A549 (cell line): Measurements from ENCODE around the gene AGRN. TPM values are rescaled to one million over a fixed set of nuclear protein-coding genes. Genes with fewer than 3 reads are reported as not detected.
A peak's percentile ranks its signal among the peaks of the same experiment; 100 is the strongest.
"Not testable (repeated sequence)": the region's sequence is repeated elsewhere in the genome, so short reads cannot be mapped to it uniquely, and the experiment has no call there.

Source experiments
- ATAC-seq, 2 experiments: fragments of 200-7000 bp in 1 of 2; fragments of >200 bp in 1 of 2; cut with Nextera tagmentation in 1 of 2; cut with Tn5 transposase in 1 of 2; 3 replicates each; pipeline versions ENCODE4 v1.8.0 to v1.9.1; 2018 to 2020; ENCODE audit warnings: mild to moderate bottlenecking in 1 of 2, moderate library complexity in 1 of 2
- CTCF ChIA-PET: fragments of 300-600 bp; sonication (Branson Sonifier 250); formaldehyde crosslinking; extraction: SDS; loops from one replicate; lab custom pipeline; 2021; ENCODE audit warnings: antibody characterized with exemption, inconsistent platforms; lab: Yijun Ruan, JAX
- POLR2A ChIA-PET: fragments of 350-600 bp; formaldehyde crosslinking; extraction: SDS; loops from one replicate; lab custom pipeline; 2021; ENCODE audit warnings: antibody characterized with exemption, inconsistent platforms; lab: Yijun Ruan, JAX
- DNase-seq, 2 experiments: peaks; one replicate each; pipeline versions ENCODE4 v3.0.0 to v3.0.0-alpha.2; 2011 to 2016; ENCODE audit warnings: low read depth in 1 of 2, low spot score in 1 of 2
- FAIRE-seq: peaks from 2 replicates; lab custom pipeline; 2011; peaks lifted over from hg19 to GRCh38; lab: Jason Lieb, UNC
- H3K27ac ChIP-seq, 2 experiments: fragments of >200 bp; sonication (Bioruptor Twin); formaldehyde crosslinking; 3 replicates each; pipeline ENCODE4 v1.5.1; 2016 to 2017
- H3K4me1 ChIP-seq: fragments of >200 bp; sonication (Bioruptor Twin); formaldehyde crosslinking; 3 replicates; pipeline ENCODE4 v1.6.1; 2016
- H3K4me2 ChIP-seq: fragments of >200 bp; sonication (Bioruptor Twin); formaldehyde crosslinking; 3 replicates; pipeline ENCODE4 v1.6.1; 2016
- H3K4me3 ChIP-seq: fragments of >200 bp; sonication (Bioruptor Twin); formaldehyde crosslinking; 3 replicates; pipeline ENCODE4 v1.5.1; 2016
- H3K9me3 ChIP-seq: fragments of >200 bp; sonication (Bioruptor Twin); formaldehyde crosslinking; 3 replicates; pipeline ENCODE4 v1.6.1; 2016
- ATOH8 ChIP-seq: fragments of 250-450 bp; sonication (Bioruptor Pico); IDR thresholded peaks from 2 replicates; pipeline ENCODE4 v1.5.0; 2020; ENCODE audit warnings: low read depth, mild to moderate bottlenecking, moderate library complexity
- CTCF ChIP-seq: fragments of >200 bp; sonication (Bioruptor Twin); formaldehyde crosslinking; IDR thresholded peaks from 3 replicates; pipeline ENCODE4 v1.5.1; 2016
- ESRRA ChIP-seq: fragments of 150-350 bp; IDR thresholded peaks from 2 replicates; pipeline ENCODE4 v1.6.1; 2014; ENCODE audit warnings: mild to moderate bottlenecking, low read length, borderline replicate concordance
- FOSL2 ChIP-seq, 2 experiments: fragments of 450-650 bp in 1 of 2; fragments of >200 bp in 1 of 2; sonication (Bioruptor Twin) in 1 of 2; formaldehyde crosslinking; IDR thresholded peaks; 2 replicates each; pipeline versions ENCODE4 v1.5.0 to v1.6.1; 2016 to 2020; ENCODE audit warnings: mild to moderate bottlenecking in 1 of 2, moderate library complexity in 1 of 2
- GATA3 ChIP-seq: IDR thresholded peaks from 2 replicates; pipeline ENCODE4 v1.6.1; 2012; ENCODE audit warnings: borderline replicate concordance
- JUNB ChIP-seq: fragments of >200 bp; sonication (Bioruptor Twin); formaldehyde crosslinking; IDR thresholded peaks from 2 replicates; pipeline ENCODE4 v1.6.1; 2016
- KDM5A ChIP-seq: fragments of 200-600 bp; sonication (generic); IDR thresholded peaks from 2 replicates; pipeline ENCODE4 v1.6.1; 2016; ENCODE audit warnings: antibody characterized with exemption, mild to moderate bottlenecking
- MAFK ChIP-seq: fragments of 450-650 bp; IDR thresholded peaks from 2 replicates; pipeline ENCODE4 v1.6.1; 2014; ENCODE audit not compliant: partially characterized antibody
- MAX ChIP-seq: IDR thresholded peaks from 2 replicates; pipeline ENCODE4 v1.6.1; 2012
- MAZ ChIP-seq: fragments of 150-350 bp; IDR thresholded peaks from 2 replicates; pipeline ENCODE4 v1.6.1; 2014; ENCODE audit warnings: antibody characterized with exemption, low read depth, low read length, borderline replicate concordance
- PBX3 ChIP-seq: IDR thresholded peaks from 2 replicates; pipeline ENCODE4 v1.6.1; 2012
- RAD21 ChIP-seq, 2 experiments: fragments of >200 bp in 1 of 2; sonication (Bioruptor Twin) in 1 of 2; formaldehyde crosslinking in 1 of 2; IDR thresholded peaks in 1 of 2; conservative IDR thresholded peaks in 1 of 2; 2 replicates in 1 of 2; 3 replicates in 1 of 2; pipeline ENCODE4 v1.6.1; 2012 to 2018; ENCODE audit warnings: inconsistent platforms in 1 of 2
- RARB ChIP-seq: fragments of 250-450 bp; sonication (Bioruptor Pico); IDR thresholded peaks from 2 replicates; pipeline ENCODE4 v1.8.0; 2021; ENCODE audit warnings: mild to moderate bottlenecking, moderate library complexity
- RCOR1 ChIP-seq: fragments of 150-350 bp; IDR thresholded peaks from 2 replicates; pipeline ENCODE4 v1.6.1; 2014; ENCODE audit warnings: antibody characterized with exemption, low read length, low read depth
- REST ChIP-seq: fragments of 200-600 bp; sonication (generic); IDR thresholded peaks from 2 replicates; pipeline ENCODE4 v1.6.1; 2016; ENCODE audit warnings: antibody characterized with exemption, mild to moderate bottlenecking, moderate library complexity
- SMC3 ChIP-seq: fragments of >200 bp; sonication (Bioruptor Twin); formaldehyde crosslinking; IDR thresholded peaks from 3 replicates; pipeline ENCODE4 v1.6.1; 2018; ENCODE audit warnings: inconsistent platforms
- ZC3H11A ChIP-seq: fragments of 450-650 bp; IDR thresholded peaks from 2 replicates; pipeline ENCODE4 v1.6.1; 2014; ENCODE audit warnings: antibody characterized with exemption, mild to moderate bottlenecking
- ZNF302 ChIP-seq: fragments of 250-450 bp; sonication (Bioruptor Pico); IDR thresholded peaks from 2 replicates; pipeline ENCODE4 v1.9.0; 2021; ENCODE audit warnings: inconsistent platforms, mild to moderate bottlenecking, moderate library complexity
- WGBS: methylation state at CpG from one replicate; pipeline ENCODE4 v1.1.6; 2017; ENCODE audit errors: missing lambda C conversion rate; 5-methylcytosine and 5-hydroxymethylcytosine counted together
- polyA plus RNA-seq, 4 experiments: library from polyadenylated mRNA; depleted of rRNA in 3 of 4; stranded (reverse); fragments of >200 nt; fragmentation: RNase III in 1 of 4; extraction: RNeasy Plus Mini Kit Qiagen cat#74134 plus additional on column Dnase treatment in 1 of 4; gene quantifications; 2 replicates in 3 of 4; 3 replicates in 1 of 4; pipeline ENCODE4 v1.2.3, GENCODE V29; 2011 to 2017

AGRN gene
- polyA plus RNA-seq, 2 of the 4 experiments (the other 2 are of a cell fraction): 23.9 to 90.9 TPM

- TF ChIP-seq FOSL2 (IDR thresholded peaks at IDR 0.05) (no peak), FOSL2 (CRISPR knock-in tag; IDR thresholded peaks at IDR 0.05) (no peak), PBX3 (no peak)
These were observed 36.2 kb downstream of the AGRN start (continued) for GRCh38 chr1:1055841-1056736.

- H3K4me2 ChIP-seq, DNase-seq, ATAC-seq, H3K9me3 ChIP-seq, H3K27ac ChIP-seq, H3K4me3 ChIP-seq, POLR2A ChIA-PET, FAIRE-seq: not testable (repeated sequence)
- H3K4me1 ChIP-seq: peaks cover 23% of the 10 kb centered on the region
- WGBS: 76% methylated on average over 15 of the region's 15 CpGs
- CTCF ChIA-PET: interaction anchor here (0.8 to 8.8 kb wide), 3 partner anchors 20 to 75 kb away, joined by 4 to 126 read pairs (median 21); partner anchors contain the start of genes ISG15 and PERM1
These were observed 37.8 kb downstream of the AGRN start for GRCh38 chr1:1057769-1058087.

GRCh38 chr1:1058088-1058905, 38.4 kb downstream of the AGRN start:
- DNase-seq (no peak), FAIRE-seq (no peak), ATAC-seq (peak; percentile 31 to 37)
- H3K4me3 ChIP-seq: peak overlapping the region; percentile 74
- H3K4me2 ChIP-seq: peak overlapping the region; percentile 97
- H3K9me3 ChIP-seq: no peaks in the 10 kb centered on the region
- peak overlapping the region; percentile 79 to 97; a peak in 4 of 6 replicates for H3K27ac ChIP-seq
- ChIA-PET POLR2A (interaction anchor here (1.6 kb wide), 1 partner anchor 38 kb away, joined by 8 read pairs; the partner anchor contains the start of gene AGRN), CTCF (interaction anchor here (0.8 to 8.8 kb wide), 10 partner anchors 10 to 75 kb away, joined by 3 to 126 read pairs (median 5); partner anchors contain the start of genes ISG15 and PERM1)
- 37% methylated on average over 13 of the region's 24 CpGs for WGBS
- no peak for TF ChIP-seq RARB
- TF ChIP-seq REST: no peak
- no peak for TF ChIP-seq GATA3
- no peak for TF ChIP-seq MAZ
- TF ChIP-seq ZNF302 (CRISPR knock-in tag): no peak
- no peak for TF ChIP-seq RCOR1
- H3K4me1 ChIP-seq: peaks cover 29% of the 10 kb centered on the region

GRCh38 chr1:1058921-1059493, 39.1 kb downstream of the AGRN start:
- 3% methylated on average over 29 of the region's 48 CpGs for WGBS
- POLR2A ChIA-PET: interaction anchor here (0.5 to 1.6 kb wide), 3 partner anchors 38 to 59 kb away, joined by 3 to 8 read pairs (median 3); partner anchors contain the start of genes AGRN and HES4
- Histone ChIP-seq H3K4me2 (peak overlapping the region; percentile 97), H3K9me3 (no peaks in the 10 kb centered on the region), H3K4me3 (peak overlapping the region; percentile 74), H3K27ac (peak overlapping the region; percentile 79 to 97; a peak in 5 of 6 replicates), H3K4me1 (peaks cover 35% of the 10 kb centered on the region)
- CTCF ChIA-PET: interaction anchor here (1.0 to 8.8 kb wide), 11 partner anchors 9 to 76 kb away, joined by 3 to 126 read pairs (median 5); partner anchors contain the start of genes ISG15 and PERM1
- FAIRE-seq: no peak
- ATAC-seq: peak; percentile 52 to 60
- DNase-seq: no peak
- TF ChIP-seq JUNB: no peak
- TF ChIP-seq ESRRA: no peak
- TF ChIP-seq CTCF: peak; percentile 58
- peak in 1 of 2 experiments; percentile 26; a peak in 1 of 5 replicates for TF ChIP-seq RAD21 (conservative IDR thresholded peaks at IDR 0.05 in 1 of 2, IDR thresholded peaks at IDR 0.05 in 1 of 2)
- TF ChIP-seq KDM5A: no peak
- peak; percentile 34; the same call in 1 of the 3 replicates for TF ChIP-seq SMC3
- TF ChIP-seq MAX: 0 out of 2 replicates have a peak, but pooled peaks have one; percentile 20
- no peak for TF ChIP-seq ATOH8 (CRISPR knock-in tag)
- TF ChIP-seq MAFK: no peak
- TF ChIP-seq ZC3H11A: no peak
